Thymus (tissue), 11 donors: ENCODE data around the gene CD63. TPM values are rescaled to one million over a fixed set of nuclear protein-coding genes. Genes with fewer than 3 reads are reported as not detected.

Experiments
- DNase-seq, 9 donors: peaks; one replicate each; pipeline ENCODE4 v3.0.0-alpha.2; 2013; ENCODE audit warnings: low spot score in 9 of 9, low read depth in 6 of 9, missing footprints in 1 of 9
- H3K27ac ChIP-seq, 2 donors: one replicate each; pipeline ENCODE4 v1.5.1; 2013; ENCODE audit warnings: control low read depth in 1 of 2, low read depth in 1 of 2, low read length in 1 of 2, mild to moderate bottlenecking in 1 of 2, moderate library complexity in 1 of 2
- H3K27me3 ChIP-seq, 2 donors: one replicate each; pipeline ENCODE4 v1.5.1; 2013; ENCODE audit warnings: low read length in 1 of 2; ENCODE audit not compliant: control insufficient read depth in 2 of 2, insufficient read depth in 1 of 2
- H3K36me3 ChIP-seq, 2 donors: one replicate each; pipeline ENCODE4 v1.5.1; 2013; ENCODE audit warnings: low read length in 1 of 2, mild to moderate bottlenecking in 1 of 2, moderate library complexity in 1 of 2; ENCODE audit not compliant: control insufficient read depth in 2 of 2, insufficient read depth in 2 of 2
- H3K4me1 ChIP-seq, 2 donors: one replicate each; pipeline ENCODE4 v1.5.1; 2013; ENCODE audit warnings: low read length in 2 of 2; ENCODE audit not compliant: control insufficient read depth in 2 of 2, insufficient read depth in 2 of 2
- H3K4me3 ChIP-seq, 2 donors: one replicate each; pipeline ENCODE4 v1.5.1; 2013; ENCODE audit warnings: low read length in 2 of 2, control low read depth in 1 of 2, mild to moderate bottlenecking in 1 of 2
- H3K9me3 ChIP-seq, 2 donors: one replicate each; pipeline ENCODE4 v1.5.1; 2013; ENCODE audit warnings: low read length in 1 of 2, mild to moderate bottlenecking in 1 of 2; ENCODE audit not compliant: control insufficient read depth in 2 of 2, insufficient read depth in 1 of 2
- WGBS: extraction: QIAGEN DNeasy Blood & Tissue Kit; methylation state at CpG from one replicate; pipeline ENCODE4 v1.1.7; 2013; 5-methylcytosine and 5-hydroxymethylcytosine counted together
- polyA plus RNA-seq: library from polyadenylated mRNA; stranded (reverse); fragments of 200-250 nt; gene quantifications from one replicate; pipeline ENCODE4 v1.2.3, GENCODE V29; 2013
- total RNA-seq: library from RNA; stranded (reverse); fragments of 120-200 nt; gene quantifications from one replicate; pipeline ENCODE4 v1.2.4, GENCODE V29; 2013
- donor health status: healthy.

CD63 gene
- total and polyA plus RNA-seq, 2 donors: 221 to 598 TPM

DNA sequence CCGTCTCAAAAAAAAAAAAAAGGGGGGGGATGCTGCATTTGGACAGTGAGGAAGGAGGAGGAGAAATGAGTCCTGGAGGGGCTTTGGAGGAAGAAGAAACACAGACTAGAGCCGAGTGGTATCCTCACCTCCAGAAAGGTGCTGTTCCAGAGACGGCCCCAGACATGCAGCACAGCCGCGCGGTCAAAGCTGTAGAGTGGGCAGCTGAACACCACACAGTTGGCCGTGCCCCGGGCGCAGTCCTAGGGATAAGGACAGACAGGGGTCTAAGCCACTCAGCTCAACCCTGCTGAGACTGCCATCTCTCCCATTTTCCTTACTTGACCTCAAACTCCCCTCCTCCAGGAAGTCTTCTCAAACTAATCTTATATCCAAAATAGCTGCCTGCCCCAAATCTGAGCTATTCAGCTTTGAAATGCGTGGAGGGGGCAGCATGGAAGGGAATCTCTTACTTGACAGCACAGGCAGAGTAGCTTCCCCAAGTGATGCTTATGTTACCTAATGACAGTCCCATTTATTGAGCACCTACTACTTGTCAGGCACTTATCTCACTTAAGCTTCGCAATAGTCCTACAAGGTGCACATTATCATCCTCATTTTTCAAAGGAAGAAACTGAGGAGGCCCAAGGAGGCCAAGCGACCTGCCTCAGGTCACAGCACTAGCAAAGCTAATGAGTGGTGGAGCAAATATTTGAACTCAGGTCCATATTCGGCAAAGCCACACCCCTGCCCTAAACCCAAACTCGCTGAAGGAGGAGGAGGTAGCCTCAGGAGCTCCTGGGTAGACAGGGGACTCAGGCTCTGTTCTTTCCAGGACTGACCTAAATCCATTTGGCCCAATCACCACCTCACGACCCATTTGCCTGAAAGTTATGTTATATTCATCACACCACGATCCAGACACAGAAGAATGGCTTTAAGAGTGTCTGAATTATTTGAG, 39.8 kb downstream of the CD63 start:
- Histone ChIP-seq H3K9me3 (no peaks in the 10 kb centered on the region), H3K4me3 (no peak overlapping the region), H3K27ac (no peak overlapping the region), H3K36me3 (no peaks in the 10 kb centered on the region), H3K27me3 (no peaks in the 10 kb centered on the region), H3K4me1 (no peaks in the 10 kb centered on the region)
- WGBS: 97% methylated on average over 16 of the region's 16 CpGs
- DNase-seq: no peak

DNA sequence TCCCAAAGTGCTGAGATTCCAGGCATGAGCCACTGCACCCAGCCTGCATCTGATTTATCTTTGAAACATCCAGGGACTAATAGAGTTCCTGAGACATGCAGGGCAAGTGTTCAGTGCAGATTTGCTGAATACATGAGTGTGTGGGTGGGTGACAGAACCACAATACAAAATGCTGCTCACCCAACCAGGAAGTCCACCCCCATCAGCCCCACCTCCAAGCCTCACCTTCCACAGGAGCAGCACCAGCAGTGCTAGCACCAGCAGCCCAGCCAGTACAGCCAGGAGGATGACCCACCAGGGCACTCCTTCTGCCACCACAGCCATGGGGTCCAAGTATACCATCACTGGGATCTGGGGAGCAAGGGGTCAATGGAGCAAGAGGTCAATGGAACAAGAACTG, 41.1 kb downstream of the CD63 start:
- H3K27ac ChIP-seq: no peak overlapping the region
- no peaks in the 10 kb centered on the region for H3K9me3 ChIP-seq
- no peaks in the 10 kb centered on the region for H3K36me3 ChIP-seq
- H3K27me3 ChIP-seq: no peaks in the 10 kb centered on the region
- H3K4me3 ChIP-seq: no peak overlapping the region
- DNase-seq: no peak
- H3K4me1 ChIP-seq: no peaks in the 10 kb centered on the region

DNA sequence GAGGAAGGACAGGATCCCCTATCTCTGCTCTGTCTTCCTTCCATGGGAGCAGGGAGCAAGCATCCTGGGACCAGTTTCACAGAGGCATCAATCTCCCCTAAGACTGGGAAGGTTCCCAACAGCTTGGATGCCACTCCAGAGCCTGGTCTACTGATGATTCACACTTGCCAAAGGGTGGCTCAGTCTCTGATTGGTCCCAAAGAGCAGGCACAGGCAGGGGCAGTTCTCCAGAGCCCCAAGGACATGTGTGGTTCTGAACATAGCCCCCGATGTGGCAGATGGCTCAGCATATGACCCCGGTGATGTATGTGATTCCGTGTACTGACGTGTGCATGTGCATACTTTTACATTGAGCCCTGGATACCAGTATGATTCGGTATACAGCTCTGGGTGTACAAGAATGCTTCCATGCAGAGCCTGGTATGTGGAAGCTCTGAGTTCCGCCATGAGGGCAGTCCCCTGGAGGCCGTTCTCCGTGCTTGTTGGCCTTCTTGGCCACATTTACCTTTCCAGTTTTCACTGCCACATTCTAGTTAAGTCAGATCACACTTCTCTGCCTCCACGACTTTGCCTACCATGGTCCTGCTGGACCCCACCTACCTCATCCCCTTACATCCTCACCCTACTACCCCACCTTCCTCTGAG, 42.3 kb downstream of the CD63 start:
- peaks cover 1 to 3% of the 10 kb centered on the region in 2 donors for H3K4me1 ChIP-seq
- H3K27ac ChIP-seq: no peak overlapping the region
- DNase-seq: no peak
- peaks cover 0 to 8% of the 10 kb centered on the region in 2 donors for H3K27me3 ChIP-seq
- no peaks in the 10 kb centered on the region for H3K36me3 ChIP-seq
- H3K9me3 ChIP-seq: no peaks in the 10 kb centered on the region
- WGBS: 95% methylated on average over 9 of the region's 9 CpGs
- no peak overlapping the region for H3K4me3 ChIP-seq

DNA sequence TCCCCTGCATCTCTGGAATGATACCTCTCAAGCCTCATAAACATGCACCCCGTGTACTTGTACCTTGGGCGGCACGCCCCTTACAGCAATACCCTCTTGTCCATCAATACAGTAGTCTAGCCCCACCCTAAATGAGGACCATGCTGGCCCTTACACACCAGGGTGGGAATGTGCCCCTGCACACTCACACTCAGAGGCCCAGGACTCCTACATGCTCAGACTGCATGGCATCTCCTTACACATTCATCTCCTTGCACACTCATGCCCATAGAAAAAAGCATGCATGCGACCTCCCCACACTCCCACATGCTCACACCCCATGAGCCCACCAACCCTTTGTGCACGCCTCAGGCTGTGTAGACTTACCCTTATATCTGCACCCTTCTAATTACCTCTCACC, 43.1 kb downstream of the CD63 start:
- no peaks in the 10 kb centered on the region for H3K36me3 ChIP-seq
- H3K9me3 ChIP-seq: no peaks in the 10 kb centered on the region
- no peak for DNase-seq
- H3K4me1 ChIP-seq: peaks cover 5 to 6% of the 10 kb centered on the region in 2 donors
- 98% methylated on average over 5 of the region's 5 CpGs for WGBS
- H3K27ac ChIP-seq: no peak overlapping the region
- H3K4me3 ChIP-seq: no peak overlapping the region
- peaks cover 0 to 14% of the 10 kb centered on the region in 2 donors for H3K27me3 ChIP-seq

GRCh38 chr12:55684761-55685370, 43.9 kb downstream of the CD63 start:
- peaks cover 0 to 14% of the 10 kb centered on the region in 2 donors for H3K27me3 ChIP-seq
- no peaks in the 10 kb centered on the region for H3K9me3 ChIP-seq
- H3K4me3 ChIP-seq: no peak overlapping the region
- WGBS: 97% methylated on average over 20 of the region's 20 CpGs
- DNase-seq: no peak
- peaks cover 5 to 6% of the 10 kb centered on the region in 2 donors for H3K4me1 ChIP-seq
- H3K27ac ChIP-seq: no peak overlapping the region
- no peaks in the 10 kb centered on the region for H3K36me3 ChIP-seq

DNA sequence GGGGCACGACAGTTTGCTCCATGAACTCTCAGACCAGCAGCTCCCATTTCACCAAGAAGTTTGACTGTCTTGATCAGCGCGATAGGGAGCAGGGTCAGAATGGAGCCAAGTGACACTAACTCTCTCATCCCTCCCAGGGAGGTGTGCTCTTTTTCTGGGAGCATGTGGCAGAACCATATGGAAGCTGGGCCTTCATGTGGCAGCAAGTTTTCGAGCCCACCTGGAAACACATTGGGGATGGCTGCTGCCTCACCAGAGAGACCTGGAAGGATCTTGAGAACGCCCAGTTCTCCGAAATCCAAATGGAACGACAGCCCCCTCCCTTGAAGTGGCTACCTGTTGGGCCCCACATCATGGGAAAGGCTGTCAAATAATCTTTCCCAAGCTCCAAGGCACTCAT, 45.1 kb downstream of the CD63 start:
- no peak overlapping the region for H3K27ac ChIP-seq
- no peak overlapping the region for H3K4me3 ChIP-seq
- H3K9me3 ChIP-seq: no peaks in the 10 kb centered on the region
- WGBS: 98% methylated on average over 7 of the region's 7 CpGs
- no peak for DNase-seq
- H3K27me3 ChIP-seq: peaks cover 0 to 14% of the 10 kb centered on the region in 2 donors
- no peaks in the 10 kb centered on the region for H3K36me3 ChIP-seq
- H3K4me1 ChIP-seq: peaks cover 5 to 6% of the 10 kb centered on the region in 2 donors

- Histone ChIP-seq H3K27me3 (peaks cover 0 to 14% of the 10 kb centered on the region in 2 donors), H3K4me3 (no peak overlapping the region), H3K36me3 (no peaks in the 10 kb centered on the region), H3K27ac (no peak overlapping the region), H3K9me3 (no peaks in the 10 kb centered on the region), H3K4me1 (peaks cover 5 to 6% of the 10 kb centered on the region in 2 donors)
- 89% methylated on average over 13 of the region's 13 CpGs for WGBS
- DNase-seq: no peak
Observed at GRCh38 chr12:55682087-55682796, 46.6 kb downstream of the CD63 start.

GRCh38 chr12:55681142-55682077, 47.4 kb downstream of the CD63 start:
- 23% methylated on average over 17 of the region's 17 CpGs for WGBS
- H3K36me3 ChIP-seq: no peaks in the 10 kb centered on the region
- no peak overlapping the region for H3K27ac ChIP-seq
- H3K4me3 ChIP-seq: no peak overlapping the region
- DNase-seq: peak in 1 of 9 donors; percentile 16
- H3K4me1 ChIP-seq: peaks cover 5 to 6% of the 10 kb centered on the region in 2 donors
- no peaks in the 10 kb centered on the region for H3K9me3 ChIP-seq
- peaks cover 0 to 14% of the 10 kb centered on the region in 2 donors for H3K27me3 ChIP-seq
